Heart right ventricle (tissue), 16 donors: ENCODE results near the gene NANP. TPM values are rescaled to one million over a fixed set of nuclear protein-coding genes. Genes with fewer than 3 reads are reported as not detected.

Experiments
- ATAC-seq, 8 donors: fragments of 200-7000 bp; cut with Tn5 transposase; one replicate each; pipeline ENCODE4 v1.9.1; 2020; ENCODE audit warnings: mild to moderate bottlenecking in 8 of 8, moderate library complexity in 8 of 8, moderate number of reproducible peaks in 1 of 8
- DNase-seq, 2 donors: peaks; one replicate each; pipeline ENCODE4 v3.0.0-alpha.2; 2020
- H3K27ac ChIP-seq, 10 donors: fragments of 200-600 bp; sonication (generic) in 2 of 10; one replicate each; pipeline versions ENCODE4 v1.5.0 to v1.8.0; 2020 to 2022; ENCODE audit warnings: mild to moderate bottlenecking in 3 of 10
- H3K27me3 ChIP-seq, 7 donors: fragments of 200-600 bp; one replicate each; pipeline ENCODE4 v1.8.0; 2021 to 2022; ENCODE audit warnings: mild to moderate bottlenecking in 2 of 7
- H3K36me3 ChIP-seq, 9 donors: fragments of 200-600 bp; sonication (generic) in 1 of 9; one replicate each; pipeline versions ENCODE4 v1.5.0 to v1.8.0; 2020 to 2022; ENCODE audit warnings: mild to moderate bottlenecking in 2 of 9
- H3K4me1 ChIP-seq, 9 donors: fragments of 200-600 bp; sonication (generic) in 1 of 9; one replicate each; pipeline versions ENCODE4 v1.5.0 to v1.8.0; 2020 to 2022; ENCODE audit warnings: mild to moderate bottlenecking in 4 of 9
- H3K4me3 ChIP-seq, 10 donors: fragments of 200-600 bp; sonication (generic) in 2 of 10; one replicate each; pipeline versions ENCODE4 v1.5.0 to v1.8.0; 2020 to 2022; ENCODE audit warnings: mild to moderate bottlenecking in 7 of 10, moderate library complexity in 2 of 10
- H3K9me3 ChIP-seq, 11 donors: fragments of 200-600 bp in 10 of 11; sonication (generic) in 2 of 11; one replicate each; pipeline versions ENCODE4 v1.5.0 to v1.8.0; 2013 to 2022; ENCODE audit warnings: mild to moderate bottlenecking in 2 of 11, control low read depth in 1 of 11, moderate library complexity in 1 of 11
- intact Hi-C, 10 donors: fragments of 100-400 bp; cut with DNase I; formaldehyde crosslinking; loops; one replicate each; pipeline versions ENCODE4 v1.11.1 to v1.14.2; 2022
- polyA plus RNA-seq, 2 donors: library from polyadenylated mRNA; stranded (reverse); fragments of 200-250 nt; gene quantifications; one replicate each; pipeline ENCODE4 v1.2.3, GENCODE V29; 2013
- total RNA-seq, 10 donors: library from RNA; stranded (reverse); fragmentation: NEBNext Ultra II Directional in 3 of 10; extraction: Animal tissue kit (Norgen Biotek cat#: 25700) in 3 of 10; gene quantifications; one replicate each; pipeline versions ENCODE4 v1.2.1 to v1.2.4, GENCODE V29; 2021 to 2023
- TF ChIP-seq, protein P1 (sequence below), 9 donors: fragments of 200-600 bp; sonication (generic) in 2 of 9; IDR thresholded peaks; one replicate each; pipeline versions ENCODE4 v1.5.0 to v1.8.0; 2021 to 2022; ENCODE audit warnings: antibody characterized with exemption in 9 of 9, mild to moderate bottlenecking in 5 of 9, moderate library complexity in 1 of 9
- donor health status: Arrhythmogenic right ventricular cardiomyopathy.
- donor health status: ischemic (EF 13 %, LVEDD 7.1; RV severe dilation, severe dysfunction).
- donor health status: healthy with polysubstance abuse.
- donor health status: DM: no; HTN: yes; CAD: no.
- donor health status: DM: no; HTN: no; CAD: no.
- donor health status: ischemic (EF 25% LVEDD 6.9; RV normal size, moderate dysfunction).
- donor health status: ischemic (EF 25% LVEDD 5.7; RV mildly dilated, moderate dysfunction).
- donor health status: healthy.
- donor health status: DM: yes; HTN: yes; CAD: no.
- donor health status: Ischemic cardiomyopathy.
- donor health status: ischemic (EF 35%, LVEDD 5.7; RV mildly dilated, moderate dysfunction).
- donor health status: nonischemic (EF 11% LVEDD 7.7; RV severe dilation, severe dysfunction).
- donor health status: DM: yes; HTN: yes; CAD: no.
- donor health status: PGD.
- donor health status: ischemic (EF 29% LVEDD 5.4; RV normal size, mild dysfunction).
- donor health status: nonischemic (EF 23%, LVEDD 6.1; RV moderate dilation, normal function).

Gene NANP
- total and polyA plus RNA-seq, 12 donors = 1.7 to 6.2 (median 2.9) TPM

DNA sequence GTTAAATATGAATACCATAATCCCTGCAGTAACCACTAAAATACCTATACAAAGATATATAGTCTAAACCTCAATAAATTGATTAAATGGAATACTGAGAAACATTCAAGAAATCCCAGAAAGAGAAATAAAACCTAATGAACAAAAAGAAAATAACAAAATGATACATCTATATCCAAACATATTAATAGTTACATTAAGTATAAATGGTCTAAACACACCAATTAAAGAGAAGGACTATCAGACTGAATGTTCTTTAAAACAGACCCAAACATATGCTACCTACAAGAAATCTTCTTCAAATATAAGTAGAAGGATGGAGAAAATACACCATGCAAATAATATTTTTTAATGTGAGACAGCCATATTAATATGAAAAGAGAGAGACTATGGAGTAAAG, 60.5 kb downstream of the NANP start:
- DNase-seq (no peak), ATAC-seq (no peak)
- Histone ChIP-seq H3K27me3 (no peaks in the 10 kb centered on the region), H3K4me3 (no peak overlapping the region), H3K27ac (no peak overlapping the region), H3K4me1 (no peaks in the 10 kb centered on the region), H3K36me3 (no peaks in the 10 kb centered on the region), H3K9me3 (peaks cover 0 to 11% (median 0%) of the 10 kb centered on the region in 11 donors)
- intact Hi-C loops = no loop called here
- TF ChIP-seq, protein P1, sequence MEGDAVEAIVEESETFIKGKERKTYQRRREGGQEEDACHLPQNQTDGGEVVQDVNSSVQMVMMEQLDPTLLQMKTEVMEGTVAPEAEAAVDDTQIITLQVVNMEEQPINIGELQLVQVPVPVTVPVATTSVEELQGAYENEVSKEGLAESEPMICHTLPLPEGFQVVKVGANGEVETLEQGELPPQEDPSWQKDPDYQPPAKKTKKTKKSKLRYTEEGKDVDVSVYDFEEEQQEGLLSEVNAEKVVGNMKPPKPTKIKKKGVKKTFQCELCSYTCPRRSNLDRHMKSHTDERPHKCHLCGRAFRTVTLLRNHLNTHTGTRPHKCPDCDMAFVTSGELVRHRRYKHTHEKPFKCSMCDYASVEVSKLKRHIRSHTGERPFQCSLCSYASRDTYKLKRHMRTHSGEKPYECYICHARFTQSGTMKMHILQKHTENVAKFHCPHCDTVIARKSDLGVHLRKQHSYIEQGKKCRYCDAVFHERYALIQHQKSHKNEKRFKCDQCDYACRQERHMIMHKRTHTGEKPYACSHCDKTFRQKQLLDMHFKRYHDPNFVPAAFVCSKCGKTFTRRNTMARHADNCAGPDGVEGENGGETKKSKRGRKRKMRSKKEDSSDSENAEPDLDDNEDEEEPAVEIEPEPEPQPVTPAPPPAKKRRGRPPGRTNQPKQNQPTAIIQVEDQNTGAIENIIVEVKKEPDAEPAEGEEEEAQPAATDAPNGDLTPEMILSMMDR (IDR thresholded peaks at IDR 0.05) = no peak

Other genes starting within 250 kb of the NANP start
- 10 to 100 TPM; 21.1 to 41.3 (median 26.9) TPM for gene ABHD12, start 233.2 kb downstream of the NANP start, total RNA-seq
- gene ABHD12, start 233.2 kb downstream of the NANP start, polyA plus RNA-seq = 10 to 100 TPM; 29.1 to 37.4 TPM
- 1 to 10 TPM in 2 of 10 donors, under 1 TPM in 8; 0.19 to 1.6 (median 0.64) TPM for gene GINS1, start 216.3 kb downstream of the NANP start, total RNA-seq
- under 1 TPM; 0.28 to 0.29 TPM for gene GINS1, start 216.3 kb downstream of the NANP start, polyA plus RNA-seq
- 1 to 10 TPM; 1.4 to 8.3 (median 3.8) TPM for gene NINL, start 38.5 kb downstream of the NANP start, total RNA-seq
- gene NINL, start 38.5 kb downstream of the NANP start, polyA plus RNA-seq = 10 to 100 TPM in 1 of 2 donors, 1 to 10 TPM in 1; 1.3 to 17.9 TPM
- 1 to 10 TPM; 5.9 to 8.6 (median 7.4) TPM for gene ZNF337, start 72.8 kb upstream of the NANP start, total RNA-seq
- gene ZNF337, start 72.8 kb upstream of the NANP start, polyA plus RNA-seq = 10 to 100 TPM in 1 of 2 donors, 1 to 10 TPM in 1; 5.4 to 17.1 TPM